Measurements from ENCODE around the gene RPS5. TPM values are rescaled to one million over a fixed set of nuclear protein-coding genes. Genes with fewer than 3 reads are reported as not detected.

The RPS5 gene
- total RNA-seq, 1 donor from 2014 or later, result 1,938 TPM

DNA sequence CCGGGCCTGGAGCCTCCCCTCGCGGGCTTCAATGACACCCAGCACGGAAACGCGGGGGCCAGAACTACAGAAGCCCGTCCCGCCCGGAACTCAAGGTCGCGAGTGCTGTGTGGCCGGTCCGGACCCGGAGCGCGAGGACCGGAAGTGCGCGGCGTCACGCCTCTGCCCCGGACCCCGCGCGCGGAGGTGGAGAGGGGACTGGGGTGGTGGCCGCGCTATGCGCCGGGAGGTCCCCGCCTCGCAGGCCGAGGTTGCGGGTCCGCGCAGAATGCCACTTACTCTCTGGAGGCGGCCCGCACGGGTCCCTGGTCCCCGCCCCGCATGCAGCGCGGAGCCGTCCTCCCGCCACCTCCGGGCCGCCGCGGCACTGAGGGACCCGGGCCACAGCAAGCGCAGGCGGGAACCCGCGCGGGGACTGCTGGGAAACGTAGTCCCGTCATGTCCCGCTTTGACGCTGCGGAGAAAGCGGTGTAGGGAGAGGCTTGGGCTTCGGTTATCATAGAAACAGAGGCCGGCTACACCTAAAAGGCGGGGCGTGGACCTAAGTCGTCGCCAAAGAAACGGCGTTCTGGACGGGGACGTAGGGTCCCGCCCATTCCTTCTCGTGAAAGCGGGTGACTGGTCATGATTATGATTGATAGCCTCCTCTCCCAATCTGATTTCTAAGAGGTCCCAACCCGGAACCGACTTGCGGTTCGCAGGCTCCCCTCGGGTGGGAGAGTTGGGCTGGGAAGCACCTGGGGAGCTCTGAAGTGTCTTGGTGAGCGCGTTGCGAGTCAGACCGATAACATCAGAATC lies 6.2 kb upstream of the RPS5 start, which contains the start of gene ZNF837:
TSS of gene ZNF837 (minus strand) at position 369 of the 798 bp plus-strand sequence. CDS start 11,698 bp downstream, outside the sequence.
- H3K27ac ChIP-seq, result no peak within 1 kb of the TSS
- H3K9ac ChIP-seq, result peak within 1 kb of the TSS; percentile 73
- no peaks in the 10 kb centered on the region for H3K36me3 ChIP-seq
- Mint-ChIP-seq H3K27ac (peak within 1 kb of the TSS; percentile 50), H3K4me1 (peaks cover 26% of the 10 kb centered on the region), H3K36me3 (no peaks in the 10 kb centered on the region), H3K9me3 (no peaks in the 10 kb centered on the region), H3K4me3 (peak within 1 kb of the TSS; percentile 90), H3K27me3 (ENCODE audit: insufficient read depth, low read depth) (peaks cover 11% of the 10 kb centered on the region)
- H3K27me3 ChIP-seq, result no peaks in the 10 kb centered on the region
- peak within 1 kb of the TSS; percentile 94 for H3K4me2 ChIP-seq
- peaks cover 11% of the 10 kb centered on the region for H3F3A ChIP-seq (ENCODE audit: low read depth)
- peaks cover 10% of the 10 kb centered on the region for H3K4me1 ChIP-seq
- peak within 1 kb of the TSS; percentile 75 for H2AFZ ChIP-seq (replicated peaks)
- peaks cover 14% of the 10 kb centered on the region for H3K79me2 ChIP-seq (ENCODE audit: low read depth)
- no peaks in the 10 kb centered on the region for H4K20me1 ChIP-seq (ENCODE audit: low read depth)
- H3K9me3 ChIP-seq (ENCODE audit: low read depth), result no peaks in the 10 kb centered on the region
- peak; percentile 100 for DNase-seq (ENCODE audit: low spot score)
- peak within 1 kb of the TSS; percentile 84 for H3K4me3 ChIP-seq
- TF ChIP-seq, protein P1, sequence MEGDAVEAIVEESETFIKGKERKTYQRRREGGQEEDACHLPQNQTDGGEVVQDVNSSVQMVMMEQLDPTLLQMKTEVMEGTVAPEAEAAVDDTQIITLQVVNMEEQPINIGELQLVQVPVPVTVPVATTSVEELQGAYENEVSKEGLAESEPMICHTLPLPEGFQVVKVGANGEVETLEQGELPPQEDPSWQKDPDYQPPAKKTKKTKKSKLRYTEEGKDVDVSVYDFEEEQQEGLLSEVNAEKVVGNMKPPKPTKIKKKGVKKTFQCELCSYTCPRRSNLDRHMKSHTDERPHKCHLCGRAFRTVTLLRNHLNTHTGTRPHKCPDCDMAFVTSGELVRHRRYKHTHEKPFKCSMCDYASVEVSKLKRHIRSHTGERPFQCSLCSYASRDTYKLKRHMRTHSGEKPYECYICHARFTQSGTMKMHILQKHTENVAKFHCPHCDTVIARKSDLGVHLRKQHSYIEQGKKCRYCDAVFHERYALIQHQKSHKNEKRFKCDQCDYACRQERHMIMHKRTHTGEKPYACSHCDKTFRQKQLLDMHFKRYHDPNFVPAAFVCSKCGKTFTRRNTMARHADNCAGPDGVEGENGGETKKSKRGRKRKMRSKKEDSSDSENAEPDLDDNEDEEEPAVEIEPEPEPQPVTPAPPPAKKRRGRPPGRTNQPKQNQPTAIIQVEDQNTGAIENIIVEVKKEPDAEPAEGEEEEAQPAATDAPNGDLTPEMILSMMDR (IDR thresholded peaks at IDR 0.05), result no peak
- no peak for TF ChIP-seq EZH2 (IDR thresholded peaks at IDR 0.05)
- no peak for TF ChIP-seq EZH2phosphoT487 (IDR thresholded peaks at IDR 0.05)

- Histone ChIP-seq H3K9ac (no peak overlapping the region), H3K4me2 (peak overlapping the region; percentile 94), H3K27me3 (no peaks in the 10 kb centered on the region), H3K4me3 (peak overlapping the region; percentile 84), H2AFZ (replicated peaks) (no peak overlapping the region), H3K79me2 (ENCODE audit: low read depth) (peaks cover 17% of the 10 kb centered on the region), H3K4me1 (peaks cover 13% of the 10 kb centered on the region), H3F3A (ENCODE audit: low read depth) (peaks cover 17% of the 10 kb centered on the region), H3K27ac (no peak overlapping the region), H3K36me3 (no peaks in the 10 kb centered on the region), H3K9me3 (ENCODE audit: low read depth) (no peaks in the 10 kb centered on the region), H4K20me1 (ENCODE audit: low read depth) (no peaks in the 10 kb centered on the region)
- Mint-ChIP-seq H3K27ac (no peak overlapping the region), H3K9me3 (no peaks in the 10 kb centered on the region), H3K4me1 (peaks cover 26% of the 10 kb centered on the region), H3K4me3 (peak overlapping the region; percentile 90), H3K36me3 (no peaks in the 10 kb centered on the region), H3K27me3 (ENCODE audit: insufficient read depth, low read depth) (peaks cover 11% of the 10 kb centered on the region)
- TF ChIP-seq, protein P1 (IDR thresholded peaks at IDR 0.05), result no peak
- DNase-seq (ENCODE audit: low spot score), result no peak
Measured at GRCh38 chr19:58381460-58382212, 5.4 kb upstream of the RPS5 start.

- H2AFZ ChIP-seq (replicated peaks), result no peak overlapping the region
- H3K79me2 ChIP-seq (ENCODE audit: low read depth), result peaks cover 27% of the 10 kb centered on the region
- Mint-ChIP-seq H3K9me3 (no peaks in the 10 kb centered on the region), H3K27ac (no peak overlapping the region), H3K36me3 (no peaks in the 10 kb centered on the region), H3K4me3 (peak overlapping the region; percentile 70), H3K4me1 (peaks cover 32% of the 10 kb centered on the region), H3K27me3 (ENCODE audit: insufficient read depth, low read depth) (peaks cover 11% of the 10 kb centered on the region)
- H3K4me3 ChIP-seq, result no peak overlapping the region
- H3K27ac ChIP-seq, result no peak overlapping the region
- no peaks in the 10 kb centered on the region for H3K9me3 ChIP-seq (ENCODE audit: low read depth)
- H3K27me3 ChIP-seq, result no peaks in the 10 kb centered on the region
- peaks cover 16% of the 10 kb centered on the region for H3K4me1 ChIP-seq
- H4K20me1 ChIP-seq (ENCODE audit: low read depth), result peaks cover 8% of the 10 kb centered on the region
- no peaks in the 10 kb centered on the region for H3K36me3 ChIP-seq
- H3F3A ChIP-seq (ENCODE audit: low read depth), result peaks cover 22% of the 10 kb centered on the region
- no peak overlapping the region for H3K9ac ChIP-seq
- no peak for DNase-seq (ENCODE audit: low spot score)
- TF ChIP-seq, protein P1 (IDR thresholded peaks at IDR 0.05), result no peak
- TF ChIP-seq EZH2 (IDR thresholded peaks at IDR 0.05), result no peak
- no peak for TF ChIP-seq EZH2phosphoT487 (IDR thresholded peaks at IDR 0.05)
- no peak overlapping the region for H3K4me2 ChIP-seq
Measured at GRCh38 chr19:58382997-58383603, 4.0 kb upstream of the RPS5 start.
